OCI-LY7 (cell line): ENCODE results near the gene DUSP2. TPM values are rescaled to one million over a fixed set of nuclear protein-coding genes. Genes with fewer than 3 reads are reported as not detected.

ENCODE experiments used
- BruUV-seq: library from RNA; stranded (reverse); fragments of 400-500 nt; replicated peaks from 2 replicates; lab custom pipeline; 2021; lab: Mats Ljungman, UMichigan
- CTCF ChIA-PET: fragments of 300-600 bp; sonication (Branson Sonifier 250); formaldehyde crosslinking; loops from one replicate; lab custom pipeline; 2022; ENCODE audit warnings: antibody characterized with exemption; ENCODE audit not compliant: unreplicated experiment; lab: Charles Lee
- POLR2A ChIA-PET: fragments of 300-600 bp; sonication (Branson Sonifier 250); formaldehyde crosslinking; loops from one replicate; lab custom pipeline; 2022; ENCODE audit warnings: antibody characterized with exemption; lab: Charles Lee
- DNase-seq: peaks from one replicate; pipeline ENCODE4 v3.0.0-alpha.2; 2015; ENCODE audit warnings: low spot score
- H2AFZ ChIP-seq: fragments of 200-600 bp; sonication (generic), shearing (Covaris generic); 2 replicates; pipeline ENCODE4 v1.6.1; 2014; ENCODE audit warnings: mild to moderate bottlenecking, antibody characterized with exemption, low read length, moderate library complexity
- H3K27ac ChIP-seq: fragments of 200-600 bp; sonication (generic); 2 replicates; pipeline ENCODE4 v1.5.1; 2014; ENCODE audit warnings: mixed run types, low read depth, mild to moderate bottlenecking, moderate library complexity, low read length, inconsistent platforms; ENCODE audit not compliant: poor library complexity, severe bottlenecking
- H3K36me3 ChIP-seq: fragments of 200-600 bp; sonication (generic); 2 replicates; pipeline ENCODE4 v1.6.1; 2014; ENCODE audit warnings: mild to moderate bottlenecking, antibody characterized with exemption, low read length, moderate library complexity, mixed read lengths; ENCODE audit not compliant: insufficient read depth
- H3K4me1 ChIP-seq: fragments of 200-600 bp; sonication (generic); 2 replicates; pipeline ENCODE4 v1.5.1; 2014; ENCODE audit warnings: mild to moderate bottlenecking, low read length; ENCODE audit not compliant: insufficient read depth, poor library complexity, severe bottlenecking
- H3K4me2 ChIP-seq: fragments of 200-600 bp; sonication (generic); 2 replicates; pipeline ENCODE4 v1.6.1; 2014; ENCODE audit warnings: mild to moderate bottlenecking, low read length
- H3K4me3 ChIP-seq: fragments of 200-600 bp; sonication (generic); 2 replicates; pipeline ENCODE4 v1.5.1; 2014; ENCODE audit warnings: mild to moderate bottlenecking, low read depth, low read length; ENCODE audit not compliant: poor library complexity, severe bottlenecking
- H3K79me2 ChIP-seq: fragments of 200-600 bp; sonication (generic); 2 replicates; pipeline ENCODE4 v1.6.1; 2016; ENCODE audit warnings: low read depth, mild to moderate bottlenecking, low read length, moderate library complexity, mixed read lengths; ENCODE audit not compliant: insufficient read depth
- H3K9me2 ChIP-seq: fragments of 200-600 bp; sonication (generic); 2 replicates; pipeline ENCODE4 v1.6.1; 2016; ENCODE audit warnings: mild to moderate bottlenecking, low read length, mixed read lengths; ENCODE audit not compliant: insufficient read depth
- H3K9me3 ChIP-seq: fragments of 200-600 bp; sonication (generic); 2 replicates; pipeline ENCODE4 v1.6.1; 2014; ENCODE audit warnings: mild to moderate bottlenecking, mixed run types, low read length, mixed read lengths
- H4K20me1 ChIP-seq: fragments of 200-600 bp; sonication (generic); 2 replicates; pipeline ENCODE4 v1.6.1; 2014; ENCODE audit warnings: mild to moderate bottlenecking, antibody characterized with exemption, low read length, moderate library complexity, mixed read lengths; ENCODE audit not compliant: insufficient read depth
- CTCF ChIP-seq: fragments of 200-600 bp; sonication (generic); conservative IDR thresholded peaks from 2 replicates; pipeline ENCODE4 v1.5.1; 2014; ENCODE audit warnings: mild to moderate bottlenecking, antibody characterized with exemption, low read length, moderate library complexity, mixed read lengths
- EZH2phosphoT487 ChIP-seq: fragments of 200-600 bp; sonication (generic); IDR thresholded peaks from 2 replicates; pipeline ENCODE4 v1.6.1; 2018; ENCODE audit warnings: low read depth, borderline replicate concordance, mild to moderate bottlenecking, mixed run types, antibody characterized with exemption, low read length, moderate library complexity, mixed read lengths
- intact Hi-C: fragments of 100-400 bp; cut with micrococcal nuclease; formaldehyde crosslinking; loops from one replicate; pipeline ENCODE4 v1.10.0; 2022; ENCODE audit not compliant: unreplicated experiment
- total RNA-seq, 2 experiments: library from RNA; depleted of rRNA in 1 of 2; stranded (reverse); fragments of >200 nt in 1 of 2; shearing (Covaris generic) in 1 of 2; gene quantifications; 2 replicates each; pipeline ENCODE4 v1.2.3, GENCODE V29; 2014 to 2022

Gene DUSP2
- total RNA-seq, 2 experiments from 2014 or later, result 37.3 to 110 TPM

- intact Hi-C loops, result no loop called here
Measured at GRCh38 chr2:96154506-96155380, 9.5 kb upstream of the DUSP2 start.

GRCh38 chr2:96153991-96154431 is 8.8 kb upstream of the DUSP2 start:
- POLR2A ChIA-PET, result no interaction called here

More at GRCh38 chr2:96154506-96155380, 9.5 kb upstream of the DUSP2 start:
- H3K4me2 ChIP-seq, result no peak overlapping the region
- no peak for TF ChIP-seq CTCF
- TF ChIP-seq EZH2phosphoT487, result no peak
- no TSS peak for BruUV-seq
- no peak for DNase-seq
- no peak overlapping the region for H2AFZ ChIP-seq
- CTCF ChIA-PET, result no interaction called here
- H3K4me3 ChIP-seq, result no peak overlapping the region
- no peaks in the 10 kb centered on the region for H4K20me1 ChIP-seq
- no peaks in the 10 kb centered on the region for H3K9me2 ChIP-seq
- H3K36me3 ChIP-seq, result no peaks in the 10 kb centered on the region
- POLR2A ChIA-PET, result interaction anchor here (1.8 kb wide), 1 partner anchor 9 kb away, joined by 5 read pairs; no protein-coding TSS in a partner anchor
- no peaks in the 10 kb centered on the region for H3K9me3 ChIP-seq
- H3K79me2 ChIP-seq, result no peaks in the 10 kb centered on the region
- H3K4me1 ChIP-seq, result peaks cover 92% of the 10 kb centered on the region
- H3K27ac ChIP-seq, result no peak overlapping the region

More at GRCh38 chr2:96153991-96154431, 8.8 kb upstream of the DUSP2 start:
- Histone ChIP-seq H3K9me2 (no peaks in the 10 kb centered on the region), H2AFZ (no peak overlapping the region), H3K36me3 (no peaks in the 10 kb centered on the region), H3K79me2 (no peaks in the 10 kb centered on the region), H3K4me1 (peaks cover 92% of the 10 kb centered on the region), H3K9me3 (no peaks in the 10 kb centered on the region), H3K4me2 (no peak overlapping the region), H4K20me1 (no peaks in the 10 kb centered on the region), H3K4me3 (no peak overlapping the region), H3K27ac (no peak overlapping the region)
- TF ChIP-seq EZH2phosphoT487 (no peak), CTCF (no peak)
- no TSS peak for BruUV-seq
- intact Hi-C loops, result no loop called here
- CTCF ChIA-PET, result no interaction called here
- no peak for DNase-seq
